T-helper 2 cell treated with Interferon-gamma antibody and Interleukin-4, amounts not matched to agents 5 μg/mL and 100 μg/mL, for 36 hours (primary cell): ENCODE results near the gene WDFY2.

ENCODE experiments used
- DNase-seq: peaks from one replicate; pipeline ENCODE4 v3.0.0; 2021; ENCODE audit warnings: low spot score
- H3K27ac Mint-ChIP-seq: one replicate; pipeline ENCODE4 v1.8.0; 2021; ENCODE audit warnings: mild to moderate bottlenecking, mixed read lengths
- H3K27me3 Mint-ChIP-seq: one replicate; pipeline ENCODE4 v1.8.0; 2021; ENCODE audit warnings: low read depth, mixed read lengths
- H3K36me3 Mint-ChIP-seq: one replicate; pipeline ENCODE4 v1.8.0; 2021; ENCODE audit warnings: low read depth, mixed read lengths
- H3K4me1 Mint-ChIP-seq: one replicate; pipeline ENCODE4 v1.8.0; 2021; ENCODE audit warnings: low read depth, mixed read lengths
- H3K4me3 Mint-ChIP-seq: one replicate; pipeline ENCODE4 v1.8.0; 2022; ENCODE audit warnings: mild to moderate bottlenecking, moderate library complexity, mixed read lengths
- H3K9me3 Mint-ChIP-seq: one replicate; pipeline ENCODE4 v1.8.0; 2021; ENCODE audit warnings: mixed read lengths

The WDFY2 gene

GRCh38 chr13:51666839-51667238, 82.6 kb downstream of the WDFY2 start:
- no peak overlapping the region for H3K4me3 Mint-ChIP-seq
- no peak overlapping the region for H3K27ac Mint-ChIP-seq
- no peak for DNase-seq
- no peaks in the 10 kb centered on the region for H3K9me3 Mint-ChIP-seq
- H3K27me3 Mint-ChIP-seq, result no peaks in the 10 kb centered on the region
- H3K36me3 Mint-ChIP-seq, result peaks cover 3% of the 10 kb centered on the region
- H3K4me1 Mint-ChIP-seq, result peaks cover 4% of the 10 kb centered on the region

GRCh38 chr13:51668580-51669195, 84.4 kb downstream of the WDFY2 start:
- H3K27ac Mint-ChIP-seq, result no peak overlapping the region
- H3K4me1 Mint-ChIP-seq, result peaks cover 4% of the 10 kb centered on the region
- no peak for DNase-seq
- H3K9me3 Mint-ChIP-seq, result no peaks in the 10 kb centered on the region
- no peaks in the 10 kb centered on the region for H3K27me3 Mint-ChIP-seq
- H3K4me3 Mint-ChIP-seq, result no peak overlapping the region
- no peaks in the 10 kb centered on the region for H3K36me3 Mint-ChIP-seq

DNA sequence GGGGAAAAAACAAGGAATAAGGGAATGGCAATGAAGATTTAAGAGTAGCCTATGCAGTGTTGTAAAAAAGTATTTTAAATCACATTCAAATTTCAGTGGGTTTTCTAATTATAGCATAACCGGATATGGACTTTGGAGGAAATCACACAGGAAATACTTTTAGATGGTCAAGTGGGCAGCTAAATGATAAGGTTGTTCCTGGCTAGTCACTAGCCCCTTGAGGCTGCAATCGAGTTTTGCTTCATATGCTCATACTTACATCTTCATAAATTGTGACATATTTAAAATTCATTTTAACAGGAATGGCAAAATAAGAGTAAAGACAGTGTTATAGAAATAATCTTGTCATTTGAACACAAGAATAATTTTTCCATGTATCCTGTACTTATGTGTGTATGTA, 88.9 kb downstream of the WDFY2 start:
- H3K9me3 Mint-ChIP-seq, result no peaks in the 10 kb centered on the region
- H3K4me1 Mint-ChIP-seq, result no peaks in the 10 kb centered on the region
- no peak for DNase-seq
- H3K36me3 Mint-ChIP-seq, result no peaks in the 10 kb centered on the region
- H3K4me3 Mint-ChIP-seq, result no peak overlapping the region
- no peaks in the 10 kb centered on the region for H3K27me3 Mint-ChIP-seq
- H3K27ac Mint-ChIP-seq, result no peak overlapping the region

DNA sequence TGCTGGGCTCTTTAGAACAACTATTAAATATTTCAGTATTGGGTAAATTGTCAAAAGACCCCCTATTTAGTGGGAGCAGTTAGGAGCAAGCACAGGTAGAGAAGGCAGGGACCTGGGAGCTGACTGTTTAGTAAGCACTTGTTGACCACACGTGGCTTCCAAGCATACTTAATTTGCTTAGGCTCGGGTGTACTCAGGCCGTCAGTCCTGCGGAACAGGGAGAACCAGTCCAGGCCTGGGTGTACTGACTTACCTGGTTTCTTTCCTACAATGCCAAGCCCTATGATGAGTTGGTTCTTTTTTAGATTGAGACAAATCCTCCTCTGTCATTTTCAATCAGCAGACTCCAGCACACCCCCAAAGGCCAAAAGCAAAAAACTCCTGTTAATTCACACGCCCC, 90.0 kb downstream of the WDFY2 start:
- no peak overlapping the region for H3K4me3 Mint-ChIP-seq
- no peaks in the 10 kb centered on the region for H3K36me3 Mint-ChIP-seq
- no peaks in the 10 kb centered on the region for H3K27me3 Mint-ChIP-seq
- no peaks in the 10 kb centered on the region for H3K9me3 Mint-ChIP-seq
- no peak overlapping the region for H3K27ac Mint-ChIP-seq
- DNase-seq, result no peak
- H3K4me1 Mint-ChIP-seq, result no peaks in the 10 kb centered on the region

DNA sequence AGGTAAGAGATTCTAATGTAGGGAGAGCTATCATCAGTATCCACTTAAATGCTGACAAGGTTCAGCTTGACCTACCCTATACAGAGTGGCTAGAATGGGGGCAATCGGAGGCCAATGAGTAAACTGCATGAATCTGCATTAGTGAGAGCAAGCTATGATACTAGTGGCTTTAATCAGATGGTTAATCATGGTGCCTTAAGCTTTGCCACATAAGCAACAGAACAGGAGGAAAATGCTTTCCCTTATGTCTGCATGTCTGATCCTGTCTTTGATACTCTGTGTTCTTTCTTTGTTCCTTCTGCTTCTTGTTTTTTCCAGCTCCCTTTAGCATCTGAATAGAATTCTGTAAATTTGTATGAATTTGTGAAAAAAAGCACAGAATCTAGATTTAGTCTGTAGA, 91.1 kb downstream of the WDFY2 start:
- no peaks in the 10 kb centered on the region for H3K27me3 Mint-ChIP-seq
- no peak for DNase-seq
- H3K27ac Mint-ChIP-seq, result no peak overlapping the region
- no peaks in the 10 kb centered on the region for H3K9me3 Mint-ChIP-seq
- no peaks in the 10 kb centered on the region for H3K36me3 Mint-ChIP-seq
- H3K4me3 Mint-ChIP-seq, result no peak overlapping the region
- H3K4me1 Mint-ChIP-seq, result no peaks in the 10 kb centered on the region

GRCh38 chr13:51675877-51676276, 91.6 kb downstream of the WDFY2 start:
- Mint-ChIP-seq H3K4me1 (no peaks in the 10 kb centered on the region), H3K4me3 (no peak overlapping the region), H3K27ac (no peak overlapping the region), H3K9me3 (no peaks in the 10 kb centered on the region), H3K36me3 (no peaks in the 10 kb centered on the region), H3K27me3 (no peaks in the 10 kb centered on the region)
- no peak for DNase-seq

- Mint-ChIP-seq H3K27me3 (no peaks in the 10 kb centered on the region), H3K4me3 (no peak overlapping the region), H3K4me1 (no peaks in the 10 kb centered on the region), H3K36me3 (peaks cover 1% of the 10 kb centered on the region), H3K9me3 (no peaks in the 10 kb centered on the region), H3K27ac (no peak overlapping the region)
- no peak for DNase-seq
These were observed 92.5 kb downstream of the WDFY2 start for GRCh38 chr13:51676739-51677138.

DNA sequence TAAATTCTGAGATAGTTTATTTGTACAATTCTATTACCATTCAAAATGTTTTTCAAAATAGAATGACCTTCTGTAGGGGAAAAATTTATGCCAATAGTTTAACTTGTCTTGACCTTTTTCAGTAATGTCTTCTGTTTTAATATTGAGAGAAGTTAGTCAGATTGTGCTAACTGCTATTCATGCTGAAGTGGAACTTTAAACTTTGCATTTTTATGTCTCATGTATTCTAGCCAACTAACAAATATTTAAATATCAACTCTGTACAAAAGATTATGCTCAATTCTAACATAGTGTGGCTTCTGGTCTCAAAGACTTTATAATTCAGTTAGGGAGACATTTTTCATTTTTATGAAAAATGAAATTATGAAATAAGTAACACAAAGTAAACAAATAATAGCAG, 94.2 kb downstream of the WDFY2 start:
- Mint-ChIP-seq H3K36me3 (peaks cover 1% of the 10 kb centered on the region), H3K4me3 (no peak overlapping the region), H3K27me3 (no peaks in the 10 kb centered on the region), H3K27ac (no peak overlapping the region), H3K9me3 (no peaks in the 10 kb centered on the region), H3K4me1 (no peaks in the 10 kb centered on the region)
- no peak for DNase-seq

GRCh38 chr13:51679616-51680015, 95.4 kb downstream of the WDFY2 start:
- H3K4me1 Mint-ChIP-seq, result no peaks in the 10 kb centered on the region
- H3K36me3 Mint-ChIP-seq, result peaks cover 1% of the 10 kb centered on the region
- no peaks in the 10 kb centered on the region for H3K9me3 Mint-ChIP-seq
- no peak overlapping the region for H3K4me3 Mint-ChIP-seq
- no peak overlapping the region for H3K27ac Mint-ChIP-seq
- no peak for DNase-seq
- H3K27me3 Mint-ChIP-seq, result no peaks in the 10 kb centered on the region

DNA sequence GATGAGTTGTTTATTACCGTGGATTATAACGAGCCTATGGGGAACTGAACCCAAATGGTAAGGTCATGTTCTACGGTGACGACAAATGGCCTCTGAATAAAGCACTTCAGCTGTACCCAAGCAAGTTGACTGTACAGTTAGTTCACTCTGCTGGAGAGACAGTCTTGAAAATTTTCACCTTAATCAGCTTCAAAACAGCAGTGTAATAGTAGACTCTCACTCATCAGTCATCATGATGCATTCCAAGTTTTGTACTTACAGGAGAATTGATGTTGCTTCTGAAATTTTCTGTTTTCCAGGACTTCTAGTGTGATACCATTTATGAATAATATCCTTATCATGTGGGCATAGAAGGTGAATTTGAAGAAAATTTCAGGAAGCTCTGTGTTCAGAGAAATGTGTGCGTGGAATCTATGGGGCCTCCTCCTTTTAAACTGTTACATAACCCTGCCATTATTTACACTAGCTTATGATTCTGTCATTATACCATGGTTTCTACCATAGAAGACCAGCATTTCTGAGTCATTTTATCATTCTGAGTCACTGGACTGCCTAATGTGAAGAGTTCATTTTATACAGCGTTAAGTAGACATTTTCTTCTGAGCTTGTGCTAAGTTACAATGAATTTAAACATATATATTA, 96.9 kb downstream of the WDFY2 start:
- no peaks in the 10 kb centered on the region for H3K9me3 Mint-ChIP-seq
- no peak overlapping the region for H3K4me3 Mint-ChIP-seq

GRCh38 chr13:51682686-51683085, 98.4 kb downstream of the WDFY2 start:
- H3K9me3 Mint-ChIP-seq, result no peaks in the 10 kb centered on the region
- H3K27ac Mint-ChIP-seq, result no peak overlapping the region
- H3K4me1 Mint-ChIP-seq, result peaks cover under 1% of the 10 kb centered on the region
- peaks cover 1% of the 10 kb centered on the region for H3K36me3 Mint-ChIP-seq
- no peaks in the 10 kb centered on the region for H3K27me3 Mint-ChIP-seq
- no peak for DNase-seq
- no peak overlapping the region for H3K4me3 Mint-ChIP-seq

More for the DNA sequence above, 96.9 kb downstream of the WDFY2 start:
- Mint-ChIP-seq H3K27ac (no peak overlapping the region), H3K36me3 (peaks cover 1% of the 10 kb centered on the region), H3K4me1 (no peaks in the 10 kb centered on the region), H3K27me3 (no peaks in the 10 kb centered on the region)
- no peak for DNase-seq

DNA sequence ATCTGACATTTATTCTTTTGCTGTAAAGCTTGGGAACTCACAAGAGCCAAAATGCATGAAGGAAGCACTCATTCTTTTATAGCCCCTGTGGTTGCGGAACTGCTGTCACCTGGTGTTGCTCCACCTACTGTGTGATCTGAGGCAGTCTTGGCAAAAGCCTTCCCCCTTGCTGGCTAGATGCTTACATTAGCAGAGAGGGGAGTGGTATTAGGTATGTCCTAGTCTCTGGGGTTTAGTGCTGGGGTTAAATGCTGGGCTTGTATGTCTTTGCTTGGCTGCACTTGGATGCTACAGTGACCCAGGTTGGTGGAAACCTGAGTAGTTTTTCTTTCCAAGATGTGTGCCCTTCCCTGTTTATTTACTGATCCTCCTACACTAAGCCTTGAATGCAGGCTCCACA, 99.3 kb downstream of the WDFY2 start:
- no peak overlapping the region for H3K4me3 Mint-ChIP-seq
- H3K9me3 Mint-ChIP-seq, result no peaks in the 10 kb centered on the region
- no peaks in the 10 kb centered on the region for H3K27me3 Mint-ChIP-seq
- no peak for DNase-seq
- H3K4me1 Mint-ChIP-seq, result peaks cover 3% of the 10 kb centered on the region
- H3K36me3 Mint-ChIP-seq, result peaks cover 1% of the 10 kb centered on the region
- H3K27ac Mint-ChIP-seq, result no peak overlapping the region

- Mint-ChIP-seq H3K9me3 (no peaks in the 10 kb centered on the region), H3K36me3 (peaks cover 1% of the 10 kb centered on the region), H3K27me3 (no peaks in the 10 kb centered on the region), H3K27ac (no peak overlapping the region), H3K4me3 (no peak overlapping the region), H3K4me1 (peaks cover 3% of the 10 kb centered on the region)
- DNase-seq, result no peak
These were observed 99.8 kb downstream of the WDFY2 start for GRCh38 chr13:51684076-51684475.

DNA sequence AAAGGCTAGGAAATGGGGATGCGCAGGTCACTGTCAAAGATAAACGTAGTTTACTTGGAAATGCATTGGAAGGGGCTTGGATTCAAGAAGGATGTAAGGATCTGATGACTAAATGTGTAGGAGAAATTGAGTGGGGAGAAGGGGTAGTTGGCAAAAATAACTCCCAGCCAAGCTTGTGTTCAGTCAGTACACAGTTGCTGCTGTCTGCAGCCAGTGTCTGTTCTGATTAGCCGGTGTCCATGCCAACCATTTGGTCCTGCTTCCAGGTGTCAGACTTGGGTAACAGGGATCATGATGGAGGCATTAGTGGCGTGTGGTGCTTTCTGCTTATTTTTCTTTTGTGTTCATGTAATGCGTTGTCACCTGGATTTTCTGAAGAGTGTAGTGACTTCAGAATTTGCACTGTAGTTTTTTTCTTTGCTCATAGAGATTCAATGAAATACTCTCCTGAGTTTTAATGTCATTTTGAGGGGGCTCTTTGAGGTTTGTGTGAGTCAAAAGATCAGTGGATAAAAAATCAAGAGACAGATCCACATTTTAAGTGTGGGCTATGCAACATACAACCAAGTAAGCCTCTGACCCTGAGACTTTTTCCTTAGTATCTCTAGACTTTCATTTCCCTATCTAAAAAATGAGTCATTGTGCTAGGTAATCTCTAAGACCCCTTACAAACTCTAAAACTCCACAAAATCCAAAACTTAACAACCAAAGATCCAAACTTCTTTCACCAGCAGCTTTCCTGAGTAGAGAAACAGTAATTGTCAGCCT, 103.9 kb downstream of the WDFY2 start:
- H3K36me3 Mint-ChIP-seq, result peaks cover 1% of the 10 kb centered on the region
- no peak for DNase-seq
- no peaks in the 10 kb centered on the region for H3K9me3 Mint-ChIP-seq
- no peak overlapping the region for H3K4me3 Mint-ChIP-seq
- H3K27me3 Mint-ChIP-seq, result no peaks in the 10 kb centered on the region
- H3K4me1 Mint-ChIP-seq, result peaks cover 5% of the 10 kb centered on the region
- H3K27ac Mint-ChIP-seq, result no peak overlapping the region
